ENCODE data around the gene MLNR. TPM values are rescaled to one million over a fixed set of nuclear protein-coding genes. Genes with fewer than 3 reads are reported as not detected.

The MLNR gene
- total RNA-seq, 1 experiment from 2014 or later, result not detected

- ChIA-PET POLR2A (ENCODE audit: unreplicated experiment) (no interaction called here), CTCF (no interaction called here)
- Histone ChIP-seq H2AFZ (ENCODE audit: low read length) (no peak overlapping the region), H3K79me2 (ENCODE audit: low read length) (no peaks in the 10 kb centered on the region), H3K4me1 (ENCODE audit: insufficient read depth, low read length) (no peaks in the 10 kb centered on the region), H3F3A (ENCODE audit: low read length, unreplicated experiment) (no peaks in the 10 kb centered on the region), H3K27me3 (ENCODE audit: low read length) (no peaks in the 10 kb centered on the region), H3K36me3 (ENCODE audit: low read depth, low read length) (peaks cover 15% of the 10 kb centered on the region; the same call in 1 of the 2 replicates), H3K4me3 (ENCODE audit: low read length) (no peak overlapping the region), H3K27ac (ENCODE audit: low read length) (no peak overlapping the region), H3K9me3 (ENCODE audit: low read length) (no peaks in the 10 kb centered on the region), H3K9me2 (replicated peaks; ENCODE audit: low read length) (no peaks in the 10 kb centered on the region), H3K4me2 (ENCODE audit: low read length) (no peak overlapping the region), H3K9ac (ENCODE audit: low read length) (no peak overlapping the region), H4K20me1 (ENCODE audit: low read length) (no peaks in the 10 kb centered on the region)
- no peak for TF ChIP-seq EZH2 (IDR thresholded peaks at IDR 0.05; ENCODE audit: low read length, unreplicated experiment)
- no peak for TF ChIP-seq EZH2phosphoT487 (IDR thresholded peaks at IDR 0.05; ENCODE audit: borderline replicate concordance, low read length)
- TF ChIP-seq CTCF (conservative IDR thresholded peaks at IDR 0.05; ENCODE audit: low read depth, low read length), result no peak
- intact Hi-C loops (cut with micrococcal nuclease), result no loop called here
- DNase-seq (no peak), ATAC-seq (no peak)
- no TSS peak for BruUV-seq (replicated peaks)
Observed at GRCh38 chr13:49184621-49185020, 35.5 kb upstream of the MLNR start.

- Histone ChIP-seq H3K27me3 (ENCODE audit: low read length) (no peaks in the 10 kb centered on the region), H3K9me3 (ENCODE audit: low read length) (no peaks in the 10 kb centered on the region), H3K4me3 (ENCODE audit: low read length) (no peak overlapping the region), H3K9me2 (replicated peaks; ENCODE audit: low read length) (no peaks in the 10 kb centered on the region), H3K4me2 (ENCODE audit: low read length) (no peak overlapping the region), H3K36me3 (ENCODE audit: low read depth, low read length) (peaks cover 15% of the 10 kb centered on the region; the same call in 1 of the 2 replicates), H3K4me1 (ENCODE audit: insufficient read depth, low read length) (no peaks in the 10 kb centered on the region), H3K9ac (ENCODE audit: low read length) (no peak overlapping the region), H3K27ac (ENCODE audit: low read length) (no peak overlapping the region), H4K20me1 (ENCODE audit: low read length) (no peaks in the 10 kb centered on the region), H3K79me2 (ENCODE audit: low read length) (no peaks in the 10 kb centered on the region), H2AFZ (ENCODE audit: low read length) (no peak overlapping the region), H3F3A (ENCODE audit: low read length, unreplicated experiment) (no peaks in the 10 kb centered on the region)
- no peak for ATAC-seq
- DNase-seq, result peak; percentile 25
- ChIA-PET CTCF (no interaction called here), POLR2A (ENCODE audit: unreplicated experiment) (no interaction called here)
- intact Hi-C loops (cut with micrococcal nuclease), result no loop called here
- BruUV-seq (replicated peaks), result no TSS peak
- TF ChIP-seq EZH2 (IDR thresholded peaks at IDR 0.05; ENCODE audit: low read length, unreplicated experiment), result no peak
- TF ChIP-seq CTCF (conservative IDR thresholded peaks at IDR 0.05; ENCODE audit: low read depth, low read length), result no peak
- TF ChIP-seq EZH2phosphoT487 (IDR thresholded peaks at IDR 0.05; ENCODE audit: borderline replicate concordance, low read length), result no peak
Observed at GRCh38 chr13:49185264-49185663, 34.9 kb upstream of the MLNR start.

GRCh38 chr13:49190901-49191300, 29.2 kb upstream of the MLNR start:
- Histone ChIP-seq H3K27me3 (ENCODE audit: low read length) (no peaks in the 10 kb centered on the region), H3K4me3 (ENCODE audit: low read length) (no peak overlapping the region), H2AFZ (ENCODE audit: low read length) (no peak overlapping the region), H3K9ac (ENCODE audit: low read length) (no peak overlapping the region), H3K27ac (ENCODE audit: low read length) (no peak overlapping the region), H3K9me2 (replicated peaks; ENCODE audit: low read length) (no peaks in the 10 kb centered on the region), H3K79me2 (ENCODE audit: low read length) (no peaks in the 10 kb centered on the region), H3K36me3 (ENCODE audit: low read depth, low read length) (peaks cover 22% of the 10 kb centered on the region), H3K4me2 (ENCODE audit: low read length) (no peak overlapping the region), H4K20me1 (ENCODE audit: low read length) (no peaks in the 10 kb centered on the region), H3K9me3 (ENCODE audit: low read length) (no peaks in the 10 kb centered on the region), H3K4me1 (ENCODE audit: insufficient read depth, low read length) (no peaks in the 10 kb centered on the region), H3F3A (ENCODE audit: low read length, unreplicated experiment) (no peaks in the 10 kb centered on the region)
- no peak for TF ChIP-seq CTCF (conservative IDR thresholded peaks at IDR 0.05; ENCODE audit: low read depth, low read length)
- no peak for TF ChIP-seq EZH2 (IDR thresholded peaks at IDR 0.05; ENCODE audit: low read length, unreplicated experiment)
- TF ChIP-seq EZH2phosphoT487 (IDR thresholded peaks at IDR 0.05; ENCODE audit: borderline replicate concordance, low read length), result no peak
- POLR2A ChIA-PET (ENCODE audit: unreplicated experiment), result no interaction called here
- no peak for DNase-seq
- CTCF ChIA-PET, result no interaction called here
- intact Hi-C loops (cut with micrococcal nuclease), result no loop called here
- no peak for ATAC-seq
- BruUV-seq (replicated peaks), result no TSS peak
